Prostate gland (tissue), 2 donors: Measurements from ENCODE around the gene ZNF219.

Experiments
- CTCF ChIP-seq, 4 experiments: fragments of 200-600 bp in 2 of 4; fragments of 450-650 bp in 2 of 4; sonication (generic) in 2 of 4; IDR thresholded peaks; 1 replicate in 3 of 4; 2 replicates in 1 of 4; pipeline ENCODE4 v1.5.1; 2016 to 2019; ENCODE audit warnings: antibody characterized with exemption in 4 of 4, mild to moderate bottlenecking in 2 of 4, moderate library complexity in 2 of 4
- POLR2AphosphoS5 ChIP-seq: sonication (generic); formaldehyde crosslinking; IDR thresholded peaks from one replicate; pipeline ENCODE4 v1.6.1; 2017; ENCODE audit warnings: antibody characterized with exemption

GRCh38 chr14:21096438-21096837 lies 2.0 kb downstream of the ZNF219 start:
- TF ChIP-seq CTCF (IDR thresholded peaks at IDR 0.05): no peak
- TF ChIP-seq POLR2AphosphoS5: no peak
